ENCODE data around the gene EFS. TPM values are rescaled to one million over a fixed set of nuclear protein-coding genes. Genes with fewer than 3 reads are reported as not detected.

EFS gene
- total and polyA plus RNA-seq, 10 of the 15 experiments (the other 5 are each of a cell fraction or from before 2014, with no cell fraction given): 0.08 TPM; not detected in 9

DNA sequence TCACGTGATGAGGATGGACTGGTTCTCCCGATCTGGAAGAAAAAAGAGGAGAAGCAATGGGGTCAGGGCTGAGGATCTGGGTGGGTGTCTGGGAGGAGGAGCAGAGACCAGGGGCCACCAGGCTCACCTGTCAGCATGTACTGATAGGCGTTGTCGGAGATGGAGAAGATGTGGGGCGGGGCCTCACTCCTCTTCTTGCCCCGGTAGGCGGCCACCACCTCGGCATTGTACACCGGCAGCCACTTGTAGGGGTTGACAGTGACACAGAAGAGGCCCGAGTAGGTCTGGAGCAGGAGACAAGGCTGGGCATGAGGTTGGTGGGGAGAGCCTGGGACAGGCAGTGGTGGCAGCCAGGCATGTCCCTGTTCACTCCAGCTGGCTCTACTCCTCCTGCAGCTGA, 40.1 kb upstream of the EFS start:
- ChIA-PET RAD21 (ENCODE audit: unreplicated experiment) (no interaction called here), CTCF (no interaction called here), POLR2A (no interaction called here), SMC1A (ENCODE audit: uncharacterized antibody, unreplicated experiment) (no interaction called here)
- intact Hi-C loops (cut with micrococcal nuclease; ENCODE audit: unreplicated experiment): no loop called here
- FAIRE-seq (no peak), DNase-seq (ENCODE audit: low read depth, low spot score) (no peak), ATAC-seq (no peak)
- in situ Hi-C loops (cut with MboI): no loop called here
- H4K20me1 ChIP-seq (ENCODE audit: control insufficient read depth, insufficient read depth): no peaks in the 10 kb centered on the region
- no peak overlapping the region for H3K4me3 ChIP-seq
- no peaks in the 10 kb centered on the region for H3K9me3 ChIP-seq (replicated peaks; ENCODE audit: control insufficient read depth, insufficient read depth, low read length)
- H3K27me3 ChIP-seq (replicated peaks in 1 of 2; ENCODE audit: control insufficient read depth in 2 of 2, insufficient read depth in 2 of 2, low read length in 1 of 2): peaks cover 0 to 3% of the 10 kb centered on the region in 2 experiments; a peak in 3 of 4 replicates
- no peaks in the 10 kb centered on the region for H3K79me2 ChIP-seq (ENCODE audit: control insufficient read depth, insufficient read depth, low read length)
- no peak for TF ChIP-seq IKZF2 (IDR thresholded peaks at IDR 0.05)
- TF ChIP-seq HCFC1 (IDR thresholded peaks at IDR 0.05; ENCODE audit: low read length): no peak
- no peak for TF ChIP-seq JUNB (IDR thresholded peaks at IDR 0.05)
- H2AFZ ChIP-seq (ENCODE audit: control insufficient read depth, low read depth, low read length): no peak overlapping the region
- no TSS peak for BruUV-seq (replicated peaks)
- H3K9ac ChIP-seq (ENCODE audit: control insufficient read depth, insufficient read depth, low read length): no peak overlapping the region
- H3K4me2 ChIP-seq (ENCODE audit: control insufficient read depth, insufficient read depth): no peak overlapping the region
- H3K36me3 ChIP-seq (ENCODE audit: control insufficient read depth in 2 of 2, insufficient read depth in 2 of 2, low read length in 1 of 2): no peaks in the 10 kb centered on the region
- 35% methylated on average over 10 of the region's 10 CpGs for WGBS (ENCODE audit: insufficient coverage, insufficient replicate concordance, low lambda C conversion rate, missing lambda C conversion rate)
- no peaks in the 10 kb centered on the region for H3K4me1 ChIP-seq (ENCODE audit: control insufficient read depth, insufficient read depth, low read length)
- no peak overlapping the region for H3K27ac ChIP-seq (ENCODE audit: control insufficient read depth, insufficient read depth)

GRCh38 chr14:23404331-23404900, 39.4 kb upstream of the EFS start:
- ChIA-PET RAD21 (ENCODE audit: unreplicated experiment) (no interaction called here), CTCF (no interaction called here), SMC1A (ENCODE audit: uncharacterized antibody, unreplicated experiment) (no interaction called here), POLR2A (no interaction called here)
- peaks cover 0 to 3% of the 10 kb centered on the region in 2 experiments; a peak in 3 of 4 replicates for H3K27me3 ChIP-seq (replicated peaks in 1 of 2; ENCODE audit: control insufficient read depth in 2 of 2, insufficient read depth in 2 of 2, low read length in 1 of 2)
- FAIRE-seq: no peak
- H3K27ac ChIP-seq (ENCODE audit: control insufficient read depth, insufficient read depth): no peak overlapping the region
- H2AFZ ChIP-seq (ENCODE audit: control insufficient read depth, low read depth, low read length): no peak overlapping the region
- no peaks in the 10 kb centered on the region for H3K9me3 ChIP-seq (replicated peaks; ENCODE audit: control insufficient read depth, insufficient read depth, low read length)
- BruUV-seq (replicated peaks): no TSS peak
- H3K4me1 ChIP-seq (ENCODE audit: control insufficient read depth, insufficient read depth, low read length): no peaks in the 10 kb centered on the region
- in situ Hi-C loops (cut with MboI) (no loop called here), intact Hi-C loops (cut with micrococcal nuclease; ENCODE audit: unreplicated experiment) (no loop called here)
- ATAC-seq: no peak
- no peak overlapping the region for H3K4me2 ChIP-seq (ENCODE audit: control insufficient read depth, insufficient read depth)
- H3K4me3 ChIP-seq: no peak overlapping the region
- H3K9ac ChIP-seq (ENCODE audit: control insufficient read depth, insufficient read depth, low read length): no peak overlapping the region
- WGBS (ENCODE audit: insufficient coverage, insufficient replicate concordance, low lambda C conversion rate, missing lambda C conversion rate): 52% methylated on average over 14 of the region's 14 CpGs
- H4K20me1 ChIP-seq (ENCODE audit: control insufficient read depth, insufficient read depth): no peaks in the 10 kb centered on the region
- no peaks in the 10 kb centered on the region for H3K79me2 ChIP-seq (ENCODE audit: control insufficient read depth, insufficient read depth, low read length)
- H3K36me3 ChIP-seq (ENCODE audit: control insufficient read depth in 2 of 2, insufficient read depth in 2 of 2, low read length in 1 of 2): no peaks in the 10 kb centered on the region
- no peak for DNase-seq (ENCODE audit: low read depth, low spot score)
- no peak for TF ChIP-seq SIX5 (IDR thresholded peaks at IDR 0.05; ENCODE audit: low read depth, low read length, severe bottlenecking)
- no peak for TF ChIP-seq SIN3A (IDR thresholded peaks at IDR 0.05; ENCODE audit: low read depth, low read length)
- TF ChIP-seq, protein P1, sequence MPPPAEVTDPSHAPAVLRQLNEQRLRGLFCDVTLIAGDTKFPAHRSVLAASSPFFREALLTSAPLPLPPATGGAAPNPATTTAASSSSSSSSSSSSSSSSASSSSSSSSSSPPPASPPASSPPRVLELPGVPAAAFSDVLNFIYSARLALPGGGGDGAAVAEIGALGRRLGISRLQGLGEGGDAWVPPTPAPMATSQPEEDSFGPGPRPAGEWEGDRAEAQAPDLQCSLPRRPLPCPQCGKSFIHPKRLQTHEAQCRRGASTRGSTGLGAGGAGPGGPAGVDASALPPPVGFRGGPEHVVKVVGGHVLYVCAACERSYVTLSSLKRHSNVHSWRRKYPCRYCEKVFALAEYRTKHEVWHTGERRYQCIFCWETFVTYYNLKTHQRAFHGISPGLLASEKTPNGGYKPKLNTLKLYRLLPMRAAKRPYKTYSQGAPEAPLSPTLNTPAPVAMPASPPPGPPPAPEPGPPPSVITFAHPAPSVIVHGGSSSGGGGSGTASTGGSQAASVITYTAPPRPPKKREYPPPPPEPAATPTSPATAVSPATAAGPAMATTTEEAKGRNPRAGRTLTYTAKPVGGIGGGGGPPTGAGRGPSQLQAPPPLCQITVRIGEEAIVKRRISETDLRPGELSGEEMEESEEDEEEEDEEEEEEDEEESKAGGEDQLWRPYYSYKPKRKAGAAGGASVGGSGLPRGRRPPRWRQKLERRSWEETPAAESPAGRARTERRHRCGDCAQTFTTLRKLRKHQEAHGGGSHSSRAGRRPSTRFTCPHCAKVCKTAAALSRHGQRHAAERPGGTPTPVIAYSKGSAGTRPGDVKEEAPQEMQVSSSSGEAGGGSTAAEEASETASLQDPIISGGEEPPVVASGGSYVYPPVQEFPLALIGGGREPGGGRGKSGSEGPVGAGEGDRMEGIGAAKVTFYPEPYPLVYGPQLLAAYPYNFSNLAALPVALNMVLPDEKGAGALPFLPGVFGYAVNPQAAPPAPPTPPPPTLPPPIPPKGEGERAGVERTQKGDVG (CRISPR knock-in tag; IDR thresholded peaks at IDR 0.05): no peak
- TF ChIP-seq JUNB (IDR thresholded peaks at IDR 0.05): no peak
- no peak for TF ChIP-seq NR2F1 (conservative IDR thresholded peaks at IDR 0.05)
- no peak for TF ChIP-seq MAX (IDR thresholded peaks at IDR 0.05; ENCODE audit: low read depth, low read length)
- no peak for TF ChIP-seq IKZF2 (IDR thresholded peaks at IDR 0.05)
- no peak for TF ChIP-seq CREM (IDR thresholded peaks at IDR 0.05; ENCODE audit: low read depth)
- no peak for TF ChIP-seq HDGF (IDR thresholded peaks at IDR 0.05)
- TF ChIP-seq, protein P2, sequence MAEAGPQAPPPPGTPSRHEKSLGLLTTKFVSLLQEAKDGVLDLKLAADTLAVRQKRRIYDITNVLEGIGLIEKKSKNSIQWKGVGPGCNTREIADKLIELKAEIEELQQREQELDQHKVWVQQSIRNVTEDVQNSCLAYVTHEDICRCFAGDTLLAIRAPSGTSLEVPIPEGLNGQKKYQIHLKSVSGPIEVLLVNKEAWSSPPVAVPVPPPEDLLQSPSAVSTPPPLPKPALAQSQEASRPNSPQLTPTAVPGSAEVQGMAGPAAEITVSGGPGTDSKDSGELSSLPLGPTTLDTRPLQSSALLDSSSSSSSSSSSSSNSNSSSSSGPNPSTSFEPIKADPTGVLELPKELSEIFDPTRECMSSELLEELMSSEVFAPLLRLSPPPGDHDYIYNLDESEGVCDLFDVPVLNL (IDR thresholded peaks at IDR 0.05; ENCODE audit: low read depth, low read length): no peak
- TF ChIP-seq PKNOX1 (IDR thresholded peaks at IDR 0.05): no peak
- no peak for TF ChIP-seq EP300 (IDR thresholded peaks at IDR 0.05; ENCODE audit: borderline replicate concordance in 1 of 2, control insufficient read depth in 1 of 2, low read depth in 2 of 2, low read length in 2 of 2)
